Keratinocyte (primary cell): Measurements from ENCODE around the gene CHSY1. TPM values are rescaled to one million over a fixed set of nuclear protein-coding genes. Genes with fewer than 3 reads are reported as not detected.

Source experiments
- DNase-seq: peaks from one replicate; pipeline ENCODE4 v3.0.0-alpha.2; 2011; ENCODE audit warnings: low read depth, missing footprints, low spot score
- FAIRE-seq: peaks from 2 replicates; lab custom pipeline; 2011; peaks lifted over from hg19 to GRCh38; lab: Jason Lieb, UNC
- H2AFZ ChIP-seq: 2 replicates; pipeline ENCODE4 v1.6.0; 2012; ENCODE audit warnings: low read length, control low read depth, inconsistent platforms; ENCODE audit not compliant: control insufficient read depth
- H3K27ac ChIP-seq: 2 replicates; pipeline ENCODE4 v1.5.1; 2011; ENCODE audit warnings: low read length; ENCODE audit not compliant: control insufficient read depth, insufficient read depth
- H3K27me3 ChIP-seq: 3 replicates; pipeline ENCODE4 v1.6.0; 2011; ENCODE audit warnings: low read length; ENCODE audit not compliant: control insufficient read depth, insufficient read depth; ENCODE audit errors: extremely low read depth
- H3K36me3 ChIP-seq, 2 experiments: 2 replicates in 1 of 2; 3 replicates in 1 of 2; pipeline ENCODE4 v1.5.1; 2011; ENCODE audit warnings: low read length in 2 of 2, mild to moderate bottlenecking in 1 of 2; ENCODE audit not compliant: control insufficient read depth in 2 of 2, insufficient read depth in 2 of 2; ENCODE audit errors: extremely low read depth in 1 of 2
- H3K4me1 ChIP-seq: 3 replicates; pipeline ENCODE4 v1.5.1; 2011; ENCODE audit warnings: low read length; ENCODE audit not compliant: control insufficient read depth, insufficient read depth; ENCODE audit errors: extremely low read depth
- H3K4me2 ChIP-seq: 3 replicates; pipeline ENCODE4 v1.6.0; 2011; ENCODE audit warnings: low read depth, low read length; ENCODE audit not compliant: control insufficient read depth, insufficient read depth; ENCODE audit errors: extremely low read depth
- H3K4me3 ChIP-seq, 3 experiments: fragments of 200-600 bp in 1 of 3; sonication (generic) in 1 of 3; 2 replicates in 2 of 3; 3 replicates in 1 of 3; pipeline ENCODE4 v1.5.1; 2011 to 2016; ENCODE audit warnings: low read length in 3 of 3, mild to moderate bottlenecking in 3 of 3, control low read depth in 2 of 3, inconsistent platforms in 1 of 3, low read depth in 1 of 3, mixed read lengths in 1 of 3, mixed run types in 1 of 3, moderate library complexity in 1 of 3; ENCODE audit not compliant: control insufficient read depth in 2 of 3, insufficient read depth in 2 of 3; ENCODE audit errors: extremely low read depth in 1 of 3
- H3K79me2 ChIP-seq: 2 replicates; pipeline ENCODE4 v1.6.0; 2012; ENCODE audit warnings: low read length; ENCODE audit not compliant: control insufficient read depth, insufficient read depth
- H3K9ac ChIP-seq: 3 replicates; pipeline ENCODE4 v1.6.0; 2011; ENCODE audit warnings: low read length; ENCODE audit not compliant: control insufficient read depth, insufficient read depth; ENCODE audit errors: extremely low read depth
- H3K9me1 ChIP-seq: 3 replicates; pipeline ENCODE4 v1.6.0; 2011; ENCODE audit warnings: low read length; ENCODE audit not compliant: control insufficient read depth, insufficient read depth; ENCODE audit errors: extremely low read depth
- H3K9me3 ChIP-seq: 2 replicates; pipeline ENCODE4 v1.5.1; 2012; ENCODE audit warnings: low read depth, low read length; ENCODE audit not compliant: control insufficient read depth
- H4K20me1 ChIP-seq: 3 replicates; pipeline ENCODE4 v1.6.0; 2011; ENCODE audit warnings: low read length; ENCODE audit not compliant: control insufficient read depth, insufficient read depth; ENCODE audit errors: extremely low read depth
- CTCF ChIP-seq, 3 experiments: IDR thresholded peaks in 1 of 3; conservative IDR thresholded peaks in 1 of 3; optimal IDR thresholded peaks in 1 of 3; 2 replicates in 2 of 3; 3 replicates in 1 of 3; pipeline versions ENCODE3 to v1.5.1; 2011; ENCODE audit warnings: low read length in 3 of 3, mild to moderate bottlenecking in 3 of 3, moderate library complexity in 2 of 3, control low read depth in 1 of 3, inconsistent platforms in 1 of 3; ENCODE audit not compliant: insufficient read depth in 2 of 3; ENCODE audit errors: extremely low read depth in 1 of 3
- EZH2 ChIP-seq: IDR thresholded peaks from one replicate; pipeline ENCODE4 v1.6.1; 2012; ENCODE audit warnings: inconsistent platforms, mild to moderate bottlenecking, low read length, moderate library complexity
- dilution Hi-C: fragments of 300-500 bp; cut with MboI; formaldehyde crosslinking; loops from one replicate; pipeline ENCODE4 v1.7.0; 2020; ENCODE audit warnings: low sequenced_read_pairs; ENCODE audit not compliant: extremely low pct_ligation_motif_present
- polyA plus RNA-seq, 5 experiments: library from polyadenylated mRNA; depleted of rRNA in 3 of 5; stranded (reverse) in 3 of 5; stranded (forward) in 1 of 5; unstranded in 1 of 5; fragments of >200 nt; gene quantifications; 1 replicate in 1 of 5; 2 replicates in 3 of 5; 3 replicates in 1 of 5; pipeline versions ENCODE4 v1.2.1 to v1.2.3, GENCODE V29; 2011 to 2012; ENCODE audit warnings: missing spikeins in 2 of 5, low read depth in 1 of 5, low replicate concordance in 1 of 5

CHSY1 gene
- polyA plus RNA-seq, 1 donor (not counting 4 experiments of a cell fraction or from before 2014, with no cell fraction given): 27.0 TPM

GRCh38 chr15:101272584-101272983, 20.7 kb upstream of the CHSY1 start:
- H3K27me3 ChIP-seq: no peaks in the 10 kb centered on the region
- no peak overlapping the region for H2AFZ ChIP-seq
- TF ChIP-seq CTCF (optimal IDR thresholded peaks at IDR 0.05 in 1 of 3, IDR thresholded peaks at IDR 0.05 in 1 of 3, conservative IDR thresholded peaks at IDR 0.05 in 1 of 3; ENCODE audit: extremely low read depth in 1 of 3, insufficient read depth in 2 of 3, low read length in 3 of 3) (no peak), EZH2 (no peak)
- no peaks in the 10 kb centered on the region for H3K9me1 ChIP-seq
- dilution Hi-C loops: no loop called here
- peaks cover 8% of the 10 kb centered on the region for H4K20me1 ChIP-seq
- no peak overlapping the region for H3K4me2 ChIP-seq
- peaks cover 29 to 57% of the 10 kb centered on the region in 2 experiments for H3K36me3 ChIP-seq
- H3K79me2 ChIP-seq: peaks cover 31% of the 10 kb centered on the region
- no peak overlapping the region for H3K4me3 ChIP-seq
- no peak for FAIRE-seq
- H3K27ac ChIP-seq: no peak overlapping the region
- no peak overlapping the region for H3K9ac ChIP-seq
- no peaks in the 10 kb centered on the region for H3K9me3 ChIP-seq
- DNase-seq: no peak
- peaks cover 2% of the 10 kb centered on the region for H3K4me1 ChIP-seq

GRCh38 chr15:101269479-101270223, 17.8 kb upstream of the CHSY1 start:
- no peaks in the 10 kb centered on the region for H3K9me1 ChIP-seq
- no peaks in the 10 kb centered on the region for H3K27me3 ChIP-seq
- no peak overlapping the region for H3K27ac ChIP-seq
- no peak overlapping the region for H2AFZ ChIP-seq
- peaks cover 27 to 49% of the 10 kb centered on the region in 2 experiments for H3K36me3 ChIP-seq
- TF ChIP-seq CTCF (optimal IDR thresholded peaks at IDR 0.05 in 1 of 3, IDR thresholded peaks at IDR 0.05 in 1 of 3, conservative IDR thresholded peaks at IDR 0.05 in 1 of 3; ENCODE audit: extremely low read depth in 1 of 3, insufficient read depth in 2 of 3, low read length in 3 of 3) (peak; percentile 61 to 67 (median 64)), EZH2 (no peak)
- no peak for FAIRE-seq
- H3K4me1 ChIP-seq: no peaks in the 10 kb centered on the region
- no peaks in the 10 kb centered on the region for H3K9me3 ChIP-seq
- no peak overlapping the region for H3K4me3 ChIP-seq
- H4K20me1 ChIP-seq: peaks cover 8% of the 10 kb centered on the region
- dilution Hi-C loops: no loop called here
- no peak overlapping the region for H3K9ac ChIP-seq
- DNase-seq: no peak
- H3K79me2 ChIP-seq: peaks cover 8% of the 10 kb centered on the region
- H3K4me2 ChIP-seq: no peak overlapping the region
